Hematopoietic multipotent progenitor cell treated with erythropoietin and hydrocortisone succinate and interleukin-3 and kit ligand, for 17 days (in vitro differentiated cells): ENCODE measurements around the gene ARRB2.

ENCODE experiments used
- DNase-seq: peaks from one replicate; pipeline ENCODE4 v3.0.0-alpha.2; 2015; ENCODE audit warnings: low spot score

The ARRB2 gene

GRCh38 chr17:4725646-4726310, 15.3 kb downstream of the ARRB2 start:
- no peak for DNase-seq

DNA sequence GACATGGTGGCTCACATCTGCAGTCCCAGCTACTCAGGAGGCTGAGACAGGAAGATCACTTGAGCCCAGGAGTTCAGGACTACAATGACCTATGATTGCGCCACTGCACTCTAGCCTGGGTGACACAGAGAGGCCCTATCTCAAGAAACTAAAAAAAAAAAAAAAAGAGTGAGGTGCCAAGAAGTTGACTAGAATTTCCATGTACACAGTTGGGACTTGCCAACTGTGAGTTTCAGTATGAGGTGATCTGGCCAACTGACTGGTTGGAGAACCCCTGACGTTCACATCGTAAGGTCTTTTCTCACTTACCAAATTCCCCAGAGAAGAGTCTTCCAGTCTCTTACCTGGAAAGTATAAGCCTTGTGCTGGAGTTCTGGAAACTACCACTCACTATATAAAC, 17.7 kb downstream of the ARRB2 start:
- DNase-seq, result peak; percentile 50

GRCh38 chr17:4733073-4733531, 22.7 kb downstream of the ARRB2 start:
- DNase-seq, result no peak

GRCh38 chr17:4734857-4735475, 24.5 kb downstream of the ARRB2 start:
- no peak for DNase-seq

GRCh38 chr17:4735876-4736651, 25.6 kb downstream of the ARRB2 start:
- DNase-seq, result no peak

- no peak for DNase-seq
Measured at GRCh38 chr17:4738136-4739121, 28.0 kb downstream of the ARRB2 start.

DNA sequence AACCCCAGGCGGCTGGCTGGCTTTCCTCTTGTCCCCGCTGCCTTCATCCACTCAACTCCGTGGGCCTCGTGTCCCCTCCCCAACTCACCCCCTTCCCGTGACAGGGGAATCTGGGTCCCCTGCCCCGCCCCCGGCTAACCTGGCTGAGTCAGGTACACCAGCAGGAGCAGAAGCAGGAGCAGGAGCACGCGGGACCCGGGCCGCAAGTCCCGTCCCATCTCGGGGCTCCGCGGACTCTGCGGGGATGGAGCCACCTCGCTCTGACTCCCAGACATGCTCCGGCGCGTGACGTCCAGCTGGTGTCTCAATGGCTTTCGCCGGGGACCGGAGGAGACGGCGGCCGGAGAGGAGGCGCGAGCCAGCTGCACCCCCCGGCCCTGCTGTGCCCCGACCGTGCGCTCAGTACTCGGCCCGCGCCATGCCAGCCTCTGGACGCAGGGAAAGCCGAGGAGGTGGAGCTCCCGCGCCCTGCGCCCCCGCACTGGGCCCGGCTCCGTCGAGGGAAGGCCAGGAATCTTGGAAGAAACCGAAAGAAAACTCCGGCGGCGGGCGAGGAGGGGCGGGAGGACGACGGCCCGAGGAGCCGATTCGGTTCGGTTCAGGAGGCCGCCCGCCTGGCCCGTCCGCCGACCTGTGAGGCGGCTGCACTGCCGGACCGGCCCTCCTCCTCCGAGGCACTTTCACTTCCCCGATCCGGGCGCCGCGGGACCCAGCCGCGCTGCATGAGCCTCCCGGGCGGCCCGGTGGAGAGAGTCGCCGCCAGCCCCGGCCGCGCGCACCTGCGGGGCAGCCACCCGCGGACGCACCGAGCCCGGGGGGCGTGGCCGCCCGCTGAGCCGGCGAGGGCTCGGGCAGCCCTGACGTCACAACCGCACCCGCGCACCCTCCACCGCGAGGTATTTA, 28.9 kb downstream of the ARRB2 start, which contains the start of the genes CXCL16 and ZMYND15:
Gene CXCL16, minus strand, starts transcription at position 807 of the 903 bp plus-strand sequence. Its CDS starts 589 bp downstream, at position 218.
Gene ZMYND15, plus strand, starts transcription at position 712 of the 903 bp plus-strand sequence. CDS start 716 bp downstream, outside the sequence.
- DNase-seq, result peak; percentile 61

DNA sequence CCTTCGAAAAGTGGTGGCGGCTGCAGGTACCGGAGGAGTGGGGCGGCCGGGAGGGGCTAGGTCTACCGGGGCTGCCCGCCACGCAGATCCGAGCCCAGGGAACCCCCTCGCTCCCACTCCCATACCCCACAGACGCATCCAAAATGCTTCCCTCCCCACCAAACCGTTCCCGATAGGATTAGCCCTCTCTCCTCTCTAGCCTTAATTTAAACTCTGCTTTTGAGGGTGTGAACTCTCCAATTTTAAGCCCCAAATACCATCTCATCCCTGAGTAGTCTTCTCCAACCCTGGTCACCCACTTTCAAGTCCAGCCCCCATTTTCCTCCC, 29.6 kb downstream of the ARRB2 start:
- no peak for DNase-seq

DNA sequence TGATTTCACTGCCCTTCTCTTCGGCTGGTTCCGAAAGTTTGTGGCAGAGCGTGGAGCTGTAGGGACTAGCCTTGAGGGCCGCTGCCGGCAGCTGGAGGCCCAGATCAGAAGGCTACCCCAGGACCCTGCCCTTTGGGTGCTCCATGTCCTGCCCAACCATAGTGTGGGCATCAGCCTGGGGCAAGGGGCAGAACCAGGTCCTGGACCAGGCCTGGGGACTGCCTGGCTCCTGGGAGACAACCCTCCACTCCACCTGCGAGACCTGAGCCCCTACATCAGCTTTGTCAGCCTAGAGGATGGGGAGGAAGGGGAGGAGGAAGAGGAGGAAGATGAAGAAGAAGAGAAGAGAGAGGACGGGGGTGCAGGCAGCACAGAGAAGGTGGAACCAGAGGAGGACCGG, 30.2 kb downstream of the ARRB2 start:
- no peak for DNase-seq

DNA sequence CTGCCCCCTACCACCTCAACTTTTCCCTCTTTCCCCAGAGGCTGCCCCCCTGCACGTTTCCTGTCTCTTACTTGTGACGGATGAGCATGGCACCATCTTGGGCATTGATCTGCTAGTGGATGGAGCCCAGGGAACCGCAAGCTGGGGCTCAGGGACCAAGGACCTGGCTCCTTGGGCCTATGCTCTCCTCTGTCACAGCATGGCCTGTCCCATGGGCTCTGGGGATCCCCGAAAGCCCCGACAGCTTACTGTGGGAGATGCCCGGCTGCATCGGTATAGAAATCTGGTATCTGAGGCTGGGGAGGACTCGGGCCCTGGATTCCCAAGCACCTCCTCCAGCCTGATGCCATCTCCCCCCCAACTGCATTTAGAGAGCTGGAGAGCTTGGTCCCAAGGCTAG, 31.1 kb downstream of the ARRB2 start:
- no peak for DNase-seq

GRCh38 chr17:4742133-4742532, 31.7 kb downstream of the ARRB2 start:
- DNase-seq, result no peak

DNA sequence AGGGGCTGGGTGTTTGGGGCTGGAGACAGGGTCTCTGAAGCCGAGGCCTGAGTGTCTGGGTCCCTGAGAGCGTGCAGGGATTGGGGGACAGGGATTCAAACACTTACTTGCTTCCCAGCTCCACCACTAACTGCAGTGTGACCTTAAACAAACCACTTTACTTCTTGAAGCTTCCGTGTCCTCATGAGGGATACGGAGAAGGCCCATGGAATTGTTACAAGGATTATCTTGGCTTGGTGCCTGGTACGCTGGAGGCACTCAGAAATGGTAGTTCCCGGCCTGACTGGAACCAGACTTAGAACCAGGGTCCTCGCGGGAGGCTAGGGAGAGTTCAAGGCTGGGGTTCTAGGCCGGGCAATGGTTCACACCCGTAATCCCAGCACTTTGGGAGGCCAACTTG, 32.2 kb downstream of the ARRB2 start:
- no peak for DNase-seq

GRCh38 chr17:4743216-4743615, 32.8 kb downstream of the ARRB2 start:
- DNase-seq, result no peak

GRCh38 chr17:4743898-4744297, 33.5 kb downstream of the ARRB2 start:
- DNase-seq, result no peak

- no peak for DNase-seq
Measured at GRCh38 chr17:4744999-4745969, 34.9 kb downstream of the ARRB2 start.

- DNase-seq, result no peak
Measured at GRCh38 chr17:4747847-4748246, 37.4 kb downstream of the ARRB2 start.

GRCh38 chr17:4748686-4749085, 38.3 kb downstream of the ARRB2 start:
- no peak for DNase-seq

GRCh38 chr17:4750606-4751005, 40.2 kb downstream of the ARRB2 start:
- DNase-seq, result no peak

- no peak for DNase-seq
Measured at GRCh38 chr17:4751932-4752331, 41.5 kb downstream of the ARRB2 start.

DNA sequence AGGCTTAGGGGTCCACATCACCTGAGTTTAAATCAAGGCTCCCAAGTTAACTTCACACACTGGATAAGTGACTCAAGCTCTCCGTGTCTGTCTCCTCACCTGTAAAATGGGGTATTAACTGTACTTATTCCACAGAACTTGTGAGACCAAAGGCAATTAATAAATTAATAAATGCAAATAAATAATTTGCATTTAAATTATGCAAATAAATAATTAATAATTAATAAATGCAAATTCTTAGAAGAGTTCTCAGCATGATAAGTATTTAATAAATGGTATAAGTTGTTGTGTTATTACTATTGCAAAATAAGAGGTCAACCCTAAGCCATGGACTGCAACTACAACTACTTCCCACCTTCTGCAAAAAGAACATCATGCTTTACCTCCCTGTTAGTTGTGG, 43.0 kb downstream of the ARRB2 start:
- DNase-seq, result no peak
